ENCODE measurements around the gene MXRA8.

Gene MXRA8

GRCh38 chr1:1337793-1338147 lies 20.6 kb downstream of the MXRA8 start:
- no peak overlapping the region for H3K4me3 ChIP-seq (replicated peaks; ENCODE audit: low read depth, low read length)
- no peak for DNase-seq (ENCODE audit: extremely low read depth, low read depth)
- no peak for TF ChIP-seq CTCF (IDR thresholded peaks at IDR 0.05; ENCODE audit: low read depth, low read length, missing control alignments)

DNA sequence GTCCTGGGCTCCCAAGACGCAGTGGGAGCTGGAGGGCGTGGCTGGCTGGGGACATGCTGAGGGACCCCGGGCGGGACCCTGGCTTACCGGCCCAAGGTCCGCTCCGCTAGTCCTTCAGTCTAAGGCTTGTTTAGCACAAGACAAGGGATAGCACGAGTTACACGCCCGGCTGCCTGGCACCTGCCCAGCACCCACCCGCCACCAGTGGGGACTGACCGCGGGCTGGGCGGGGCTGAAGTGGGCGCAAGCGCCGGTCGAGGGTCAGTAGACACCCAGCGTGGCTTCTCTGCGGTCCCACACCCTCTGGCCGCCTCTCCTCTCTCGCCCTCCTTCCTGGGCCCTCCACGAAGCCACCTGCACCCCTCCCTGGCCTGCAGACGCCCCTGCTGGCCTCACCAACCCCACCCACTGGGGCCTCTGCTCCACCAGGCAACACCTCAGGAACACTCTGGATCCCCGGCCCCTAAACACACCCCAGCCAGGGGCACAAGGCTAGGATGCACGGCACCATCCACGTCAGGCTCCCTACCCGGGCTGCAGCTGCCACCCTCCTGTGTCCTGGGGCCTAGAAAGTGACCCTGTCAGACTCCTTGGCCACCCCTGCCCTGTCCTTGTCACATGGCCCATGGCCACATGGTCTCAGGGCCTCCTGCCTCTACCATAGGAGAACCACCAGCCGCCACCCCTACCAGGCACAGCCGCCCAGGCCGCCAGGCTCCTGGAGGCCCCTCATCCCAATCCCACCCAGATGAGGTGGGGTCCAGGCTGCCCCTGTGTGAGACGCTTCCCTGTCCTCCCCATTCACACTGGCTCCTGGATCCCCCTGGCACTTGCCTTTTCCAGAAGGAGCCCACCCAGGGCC lies 21.2 kb downstream of the MXRA8 start:
- DNase-seq (ENCODE audit: extremely low read depth, low read depth), result no peak
- no peak for TF ChIP-seq CTCF (IDR thresholded peaks at IDR 0.05; ENCODE audit: low read depth, low read length, missing control alignments)
- no peak overlapping the region for H3K4me3 ChIP-seq (replicated peaks; ENCODE audit: low read depth, low read length)

DNA sequence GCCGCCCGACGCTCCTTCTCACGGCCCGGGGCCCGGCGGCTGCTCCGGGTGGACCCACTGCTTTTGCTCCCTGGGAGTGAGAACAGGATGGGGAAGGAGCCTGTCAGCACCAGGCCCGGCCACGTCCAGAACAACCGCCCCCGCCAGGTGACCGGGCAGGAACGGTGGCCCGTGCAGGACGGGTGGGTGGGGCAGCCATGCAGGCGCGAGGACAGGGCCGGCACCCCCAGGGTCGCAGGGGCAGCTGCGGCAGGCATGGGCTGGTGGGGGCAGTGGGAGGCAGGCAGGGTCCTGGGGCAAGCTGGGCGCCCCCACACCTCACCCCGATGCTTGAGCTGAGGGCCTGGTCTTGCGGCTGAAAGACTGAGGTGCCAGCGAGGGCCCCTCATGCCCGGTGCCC lies 21.9 kb downstream of the MXRA8 start:
- no peak for DNase-seq (ENCODE audit: extremely low read depth, low read depth)
- no peak for TF ChIP-seq CTCF (IDR thresholded peaks at IDR 0.05; ENCODE audit: low read depth, low read length, missing control alignments)
- no peak overlapping the region for H3K4me3 ChIP-seq (replicated peaks; ENCODE audit: low read depth, low read length)

DNA sequence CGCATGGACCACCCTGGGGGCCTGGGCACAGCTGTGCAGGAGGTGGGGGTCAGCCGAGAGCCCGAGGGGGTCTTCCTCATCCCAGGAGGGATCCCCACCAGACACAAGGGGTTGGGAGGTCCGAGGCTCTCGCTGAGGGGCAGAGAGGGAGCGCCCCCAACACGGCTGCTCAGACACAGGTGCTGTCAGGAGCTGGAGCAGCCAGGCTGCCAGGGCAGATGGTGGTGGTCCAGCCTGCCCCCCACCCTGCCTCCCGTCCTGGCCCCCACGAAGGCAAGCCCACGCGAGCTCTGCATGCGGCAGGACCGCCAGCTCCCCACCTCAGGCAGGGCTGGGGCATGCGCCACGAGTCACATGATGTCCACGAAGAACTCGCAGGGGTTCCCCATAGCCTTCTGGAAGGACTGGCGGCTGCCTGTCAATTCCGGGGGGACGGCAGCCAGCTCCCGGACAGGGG lies 22.5 kb downstream of the MXRA8 start:
- DNase-seq (ENCODE audit: extremely low read depth, low read depth), result no peak
- H3K4me3 ChIP-seq (replicated peaks; ENCODE audit: low read depth, low read length), result no peak overlapping the region
- no peak for TF ChIP-seq CTCF (IDR thresholded peaks at IDR 0.05; ENCODE audit: low read depth, low read length, missing control alignments)

- TF ChIP-seq CTCF (IDR thresholded peaks at IDR 0.05; ENCODE audit: low read depth, low read length, missing control alignments), result no peak
- no peak overlapping the region for H3K4me3 ChIP-seq (replicated peaks; ENCODE audit: low read depth, low read length)
- DNase-seq (ENCODE audit: extremely low read depth, low read depth), result no peak
Measured at GRCh38 chr1:1335283-1335682, 23.1 kb downstream of the MXRA8 start.

- no peak for TF ChIP-seq CTCF (IDR thresholded peaks at IDR 0.05; ENCODE audit: low read depth, low read length, missing control alignments)
- H3K4me3 ChIP-seq (replicated peaks; ENCODE audit: low read depth, low read length), result no peak overlapping the region
- no peak for DNase-seq (ENCODE audit: extremely low read depth, low read depth)
Measured at GRCh38 chr1:1334835-1335234, 23.5 kb downstream of the MXRA8 start.

All from HFF-Myc (cell line).